C4-2B (cell line): Measurements from ENCODE around the gene FLT1.

ENCODE experiments used
- H3K27ac ChIP-seq: fragments of 450-650 bp; 2 replicates; pipeline ENCODE4 v1.5.1; 2017
- ZFX ChIP-seq: fragments of 450-650 bp; IDR thresholded peaks from 2 replicates; pipeline ENCODE4 v1.6.1; 2017
- TF ChIP-seq, protein P1 (sequence below): fragments of 450-650 bp; conservative IDR thresholded peaks from 2 replicates; pipeline ENCODE4 v1.5.1; 2017; ENCODE audit warnings: mild to moderate bottlenecking

FLT1 gene

DNA sequence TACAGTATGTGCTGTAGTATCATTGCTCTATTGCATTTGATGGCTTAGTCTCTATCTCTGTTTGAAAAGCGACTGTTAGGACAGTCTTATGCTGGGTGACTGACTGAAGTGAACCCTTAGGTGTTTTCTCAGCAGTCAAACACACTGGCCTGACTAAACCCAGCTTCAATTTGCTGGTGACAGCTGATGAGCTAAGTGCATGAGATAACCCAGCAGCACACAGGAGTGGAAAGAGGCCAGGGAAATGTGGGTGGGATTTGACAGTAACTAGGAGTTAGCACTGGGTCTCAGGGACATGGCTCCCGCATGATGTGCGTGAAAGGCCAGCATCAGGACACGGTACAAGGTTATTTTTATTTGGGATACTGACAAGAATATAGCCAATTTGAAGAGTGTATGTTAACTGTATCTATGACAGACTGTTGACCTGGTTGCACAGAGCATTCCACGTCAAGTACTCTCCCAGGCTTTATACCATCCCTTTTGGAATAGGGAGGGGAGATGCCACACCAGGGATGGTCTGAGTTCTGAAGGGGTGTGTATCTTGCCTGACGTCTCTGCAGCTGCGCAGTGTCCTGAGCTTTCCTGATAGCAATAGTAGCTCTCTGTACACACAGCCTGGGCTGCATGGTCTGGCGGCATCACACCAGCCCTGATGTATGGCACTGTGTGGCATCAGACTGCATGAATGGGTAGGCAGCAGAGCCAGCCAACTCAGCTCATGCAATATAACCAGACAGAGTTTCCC lies 144.8 kb downstream of the FLT1 start:
- TF ChIP-seq ZFX = no peak
- TF ChIP-seq, protein P1, sequence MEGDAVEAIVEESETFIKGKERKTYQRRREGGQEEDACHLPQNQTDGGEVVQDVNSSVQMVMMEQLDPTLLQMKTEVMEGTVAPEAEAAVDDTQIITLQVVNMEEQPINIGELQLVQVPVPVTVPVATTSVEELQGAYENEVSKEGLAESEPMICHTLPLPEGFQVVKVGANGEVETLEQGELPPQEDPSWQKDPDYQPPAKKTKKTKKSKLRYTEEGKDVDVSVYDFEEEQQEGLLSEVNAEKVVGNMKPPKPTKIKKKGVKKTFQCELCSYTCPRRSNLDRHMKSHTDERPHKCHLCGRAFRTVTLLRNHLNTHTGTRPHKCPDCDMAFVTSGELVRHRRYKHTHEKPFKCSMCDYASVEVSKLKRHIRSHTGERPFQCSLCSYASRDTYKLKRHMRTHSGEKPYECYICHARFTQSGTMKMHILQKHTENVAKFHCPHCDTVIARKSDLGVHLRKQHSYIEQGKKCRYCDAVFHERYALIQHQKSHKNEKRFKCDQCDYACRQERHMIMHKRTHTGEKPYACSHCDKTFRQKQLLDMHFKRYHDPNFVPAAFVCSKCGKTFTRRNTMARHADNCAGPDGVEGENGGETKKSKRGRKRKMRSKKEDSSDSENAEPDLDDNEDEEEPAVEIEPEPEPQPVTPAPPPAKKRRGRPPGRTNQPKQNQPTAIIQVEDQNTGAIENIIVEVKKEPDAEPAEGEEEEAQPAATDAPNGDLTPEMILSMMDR = no peak
- H3K27ac ChIP-seq = no peak overlapping the region

DNA sequence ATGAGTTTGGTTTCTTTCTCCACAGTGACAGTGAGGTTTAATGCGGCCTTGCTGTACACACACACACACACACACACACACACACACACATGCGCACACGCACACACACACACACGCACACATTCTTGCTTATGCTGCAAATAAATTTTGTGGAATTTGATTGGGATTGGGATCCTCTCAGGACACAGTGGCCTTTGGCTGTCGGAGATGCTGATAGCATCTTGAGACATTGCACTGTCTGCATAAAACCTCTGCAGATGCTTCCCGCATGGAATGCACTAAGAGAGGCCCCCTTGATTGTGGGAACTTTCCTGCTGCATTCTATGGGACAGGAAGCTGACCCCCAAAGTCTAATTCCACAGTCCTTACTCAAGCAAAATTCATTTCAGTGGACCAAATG lies 145.6 kb downstream of the FLT1 start:
- TF ChIP-seq, protein P1 = no peak
- no peak for TF ChIP-seq ZFX
- H3K27ac ChIP-seq = no peak overlapping the region

DNA sequence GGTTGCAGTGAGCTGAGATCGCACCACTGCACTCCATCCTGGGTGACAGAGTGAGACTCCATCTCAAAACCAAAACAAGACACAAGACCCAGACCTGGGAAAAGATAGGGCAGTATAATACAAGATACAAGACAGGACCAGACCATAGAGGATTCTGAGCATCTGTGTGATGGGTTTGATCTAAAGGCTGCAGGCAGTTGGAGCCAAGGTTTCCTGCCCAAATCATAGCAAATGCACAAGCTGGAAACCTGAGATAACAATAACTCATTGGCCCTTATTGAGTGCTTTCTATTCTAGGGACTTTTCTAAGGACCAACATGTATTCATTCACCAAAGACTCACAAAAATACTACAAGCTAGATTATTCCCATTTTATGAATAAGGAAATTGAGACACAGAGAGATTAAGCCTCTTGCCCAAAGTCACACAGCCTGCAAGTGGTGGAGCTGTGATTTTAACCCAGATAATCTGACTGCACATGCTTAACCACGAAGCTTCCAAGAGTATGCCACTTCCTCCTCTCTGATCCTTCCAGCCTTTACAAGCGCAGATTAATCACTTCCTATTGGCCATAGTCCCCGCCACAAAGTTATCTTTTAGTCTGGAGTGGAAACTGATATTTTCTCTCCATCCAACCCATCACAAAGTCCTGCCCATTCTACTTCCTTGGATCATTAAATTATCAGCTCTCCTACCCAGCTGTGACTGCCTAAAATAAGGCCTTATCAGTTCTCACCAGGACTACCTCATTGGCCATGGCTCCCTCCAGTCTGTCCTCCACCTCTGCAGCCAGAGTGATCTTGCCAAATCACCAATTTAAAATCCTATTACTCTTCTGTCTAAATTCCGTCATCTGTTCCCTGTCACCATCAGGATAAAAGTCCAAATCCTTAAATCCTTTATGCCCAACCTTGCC lies 147.2 kb downstream of the FLT1 start:
- H3K27ac ChIP-seq = no peak overlapping the region
- TF ChIP-seq, protein P1 = no peak
- no peak for TF ChIP-seq ZFX

DNA sequence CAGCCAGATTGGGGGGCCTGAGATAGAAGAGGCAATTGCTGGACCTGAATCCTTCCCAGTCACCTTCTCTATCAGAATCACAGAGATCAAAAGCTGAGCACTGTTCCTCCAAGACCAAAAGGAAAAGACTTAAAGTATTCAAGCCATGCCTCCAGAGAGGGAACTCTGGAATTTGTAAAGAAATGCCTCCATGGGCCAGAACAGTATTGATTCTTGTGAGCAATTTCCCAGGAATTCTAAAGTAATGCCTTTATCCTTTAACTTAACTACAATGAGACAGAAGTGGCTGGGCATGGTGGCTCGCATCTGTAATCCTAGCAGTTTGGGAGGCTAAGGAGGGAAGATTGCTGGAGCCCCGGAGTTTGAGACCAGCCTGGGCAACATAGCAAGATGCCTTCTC lies 148.8 kb downstream of the FLT1 start:
- TF ChIP-seq, protein P1 = no peak
- no peak for TF ChIP-seq ZFX

DNA sequence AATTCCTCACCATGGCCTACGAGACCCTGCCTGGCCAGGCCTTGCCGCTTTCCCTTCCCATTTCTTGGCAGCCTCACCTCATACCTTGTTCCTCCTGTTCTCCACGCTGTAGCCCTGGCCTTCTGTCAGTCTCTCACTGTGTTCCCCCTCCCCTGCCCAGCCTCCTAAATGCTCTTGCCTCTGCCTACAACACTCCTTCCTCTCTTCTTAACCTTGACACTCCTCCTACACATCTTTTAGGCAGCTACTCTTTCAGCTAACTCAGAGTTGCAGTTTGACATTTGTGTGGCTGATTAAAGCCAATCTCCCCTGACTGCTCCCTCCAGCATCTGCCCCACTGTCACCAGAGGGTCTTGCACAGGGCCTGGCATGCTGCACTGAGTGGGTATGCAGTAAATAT lies 150.8 kb downstream of the FLT1 start:
- no peak overlapping the region for H3K27ac ChIP-seq
- no peak for TF ChIP-seq ZFX
- TF ChIP-seq, protein P1 = no peak

More for the DNA sequence above, 148.8 kb downstream of the FLT1 start:
- H3K27ac ChIP-seq = no peak overlapping the region

DNA sequence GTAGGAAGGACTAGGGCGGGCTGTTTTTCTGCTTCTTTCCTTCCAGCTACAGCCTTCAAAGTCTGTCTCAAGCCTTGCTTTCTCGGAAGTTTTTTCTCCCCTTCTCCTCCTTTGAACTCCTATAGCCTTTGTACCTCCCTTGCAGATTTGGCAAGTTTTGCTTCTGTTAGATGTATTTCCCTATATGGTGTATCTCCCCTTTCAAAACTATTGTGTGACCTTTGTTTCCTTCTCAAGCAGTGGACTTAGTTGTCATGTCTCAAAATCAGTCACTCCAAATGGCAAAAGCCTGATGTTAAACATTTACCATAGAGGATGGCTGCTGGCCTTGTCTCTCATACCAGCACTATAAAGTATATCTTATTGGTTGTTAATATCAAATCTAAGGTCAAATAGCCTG lies 152.7 kb downstream of the FLT1 start:
- H3K27ac ChIP-seq = no peak overlapping the region

More for the DNA sequence above, 152.7 kb downstream of the FLT1 start:
- TF ChIP-seq, protein P1 = no peak
